HEK293 (cell line): Measurements from ENCODE around the gene GALNS.
"Not testable (repeated sequence)": the region's sequence is repeated elsewhere in the genome, so short reads cannot be mapped to it uniquely, and the experiment has no call there.

Experiments
- CTCF ChIA-PET: fragments of 350-600 bp; formaldehyde crosslinking; extraction: SDS; loops from one replicate; lab custom pipeline; 2021; ENCODE audit warnings: antibody characterized with exemption; lab: Yijun Ruan, JAX
- POLR2A ChIA-PET: fragments of 300-600 bp; formaldehyde crosslinking; extraction: SDS; loops from one replicate; lab custom pipeline; 2020; ENCODE audit warnings: antibody characterized with exemption, inconsistent platforms; lab: Yijun Ruan, JAX
- H3K27ac ChIP-seq: fragments of 200-500 bp; sonication (Bioruptor generic); 2 replicates; pipeline ENCODE4 v1.5.1; 2014; ENCODE audit warnings: low read depth, low read length, control low read depth, inconsistent platforms; ENCODE audit errors: extremely low read depth
- H3K36me3 ChIP-seq, 2 experiments: fragments of 200-500 bp in 1 of 2; sonication (Bioruptor generic) in 1 of 2; 1 replicate in 1 of 2; 2 replicates in 1 of 2; pipeline ENCODE4 v1.5.1; 2014 to 2017; ENCODE audit warnings: inconsistent platforms in 2 of 2, low read length in 2 of 2; ENCODE audit not compliant: control insufficient read depth in 2 of 2, insufficient read depth in 1 of 2
- H3K4me1 ChIP-seq: fragments of 200-500 bp; sonication (Bioruptor generic); 2 replicates; pipeline ENCODE4 v1.5.1; 2014; ENCODE audit warnings: mild to moderate bottlenecking, low read length, inconsistent platforms; ENCODE audit not compliant: control insufficient read depth, insufficient read depth
- H3K4me3 ChIP-seq: 2 replicates; pipeline ENCODE4 v1.5.1; 2011; ENCODE audit warnings: low read depth, mild to moderate bottlenecking, control low read depth, low read length, moderate library complexity
- H3K9me3 ChIP-seq: fragments of 200-500 bp; sonication (Bioruptor generic); 2 replicates; pipeline ENCODE4 v1.5.1; 2014; ENCODE audit warnings: low read depth, low read length, inconsistent platforms; ENCODE audit not compliant: control insufficient read depth, insufficient read depth
- SETDB1 ChIP-seq: IDR thresholded peaks from one replicate; pipeline ENCODE4 v1.6.1; 2017; ENCODE audit warnings: mild to moderate bottlenecking, low read length, moderate library complexity, mixed read lengths; ENCODE audit not compliant: insufficient read length
- ZFP3 ChIP-seq: fragments of 450-650 bp; formaldehyde crosslinking; IDR thresholded peaks from 2 replicates; pipeline ENCODE4 v1.5.1; 2016; ENCODE audit warnings: low read depth, missing biosample characterization, missing genetic modification characterization
- ZIC2 ChIP-seq: fragments of 450-650 bp; formaldehyde crosslinking; IDR thresholded peaks from 2 replicates; pipeline ENCODE4 v1.5.1; 2016; ENCODE audit warnings: missing biosample characterization, missing genetic modification characterization
- ZNF121 ChIP-seq: fragments of 450-650 bp; formaldehyde crosslinking; IDR thresholded peaks from 2 replicates; pipeline ENCODE4 v1.5.1; 2016; ENCODE audit warnings: missing biosample characterization, missing genetic modification characterization
- ZNF16 ChIP-seq: fragments of 450-650 bp; formaldehyde crosslinking; IDR thresholded peaks from 2 replicates; pipeline ENCODE4 v1.5.1; 2016; ENCODE audit warnings: low read depth, missing biosample characterization, missing genetic modification characterization
- ZNF24 ChIP-seq: fragments of 450-650 bp; formaldehyde crosslinking; IDR thresholded peaks from 2 replicates; pipeline ENCODE4 v1.5.1; 2016; ENCODE audit warnings: missing biosample characterization, missing genetic modification characterization
- ZNF398 ChIP-seq: fragments of 450-650 bp; formaldehyde crosslinking; IDR thresholded peaks from 2 replicates; pipeline ENCODE4 v1.5.1; 2017; ENCODE audit warnings: missing biosample characterization, missing genetic modification characterization
- ZNF48 ChIP-seq: fragments of 450-650 bp; formaldehyde crosslinking; IDR thresholded peaks from 2 replicates; pipeline ENCODE4 v1.5.1; 2016; ENCODE audit warnings: missing biosample characterization, missing genetic modification characterization
- ZNF514 ChIP-seq: fragments of 450-650 bp; formaldehyde crosslinking; IDR thresholded peaks from 2 replicates; pipeline ENCODE4 v1.5.1; 2016; ENCODE audit warnings: missing biosample characterization, missing genetic modification characterization
- ZNF530 ChIP-seq: fragments of 450-650 bp; formaldehyde crosslinking; IDR thresholded peaks from 2 replicates; pipeline ENCODE4 v1.5.1; 2016; ENCODE audit warnings: low read depth, missing biosample characterization, missing genetic modification characterization
- ZNF626 ChIP-seq: fragments of 450-650 bp; sonication (Bioruptor Pico); formaldehyde crosslinking; IDR thresholded peaks from 2 replicates; pipeline ENCODE4 v1.5.1; 2018; ENCODE audit warnings: missing biosample characterization, missing genetic modification characterization, inconsistent platforms
- ZNF707 ChIP-seq: fragments of 450-650 bp; formaldehyde crosslinking; IDR thresholded peaks from 2 replicates; pipeline ENCODE4 v1.5.1; 2016; ENCODE audit warnings: missing biosample characterization, missing genetic modification characterization
- TF ChIP-seq, protein P1 (sequence below): fragments of 450-650 bp; formaldehyde crosslinking; IDR thresholded peaks from 2 replicates; pipeline ENCODE4 v1.5.1; 2016; ENCODE audit warnings: missing biosample characterization, missing genetic modification characterization
- TF ChIP-seq, protein P2 (sequence below): fragments of 450-650 bp; formaldehyde crosslinking; IDR thresholded peaks from 2 replicates; pipeline ENCODE4 v1.5.1; 2016; ENCODE audit warnings: missing biosample characterization, missing genetic modification characterization

GALNS gene

DNA sequence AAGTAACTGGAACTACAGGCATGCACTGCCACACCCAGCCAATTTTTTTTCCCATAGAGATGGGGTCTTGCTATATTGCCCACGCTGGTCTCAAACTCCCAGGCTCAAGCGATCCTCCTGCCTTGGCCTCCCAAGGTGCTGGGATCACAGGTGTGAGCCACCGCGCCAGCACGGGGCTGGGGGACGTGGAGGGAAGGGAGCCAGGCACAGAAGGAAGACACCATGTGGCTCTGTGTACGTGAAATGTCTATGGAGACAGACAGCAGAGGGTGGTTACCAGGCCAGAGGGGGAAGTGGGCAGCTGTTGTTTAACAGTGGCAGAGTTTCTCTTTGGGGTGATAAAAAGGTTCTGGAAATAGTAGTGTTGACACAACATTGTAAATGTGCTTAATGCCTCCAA, 67.2 kb downstream of the GALNS start:
- TF ChIP-seq SETDB1 (no peak), ZNF121 (peak; percentile 98)
- peaks cover 4% of the 10 kb centered on the region; the same call in 1 of the 2 replicates for H3K4me1 ChIP-seq
- CTCF ChIA-PET = interaction anchor here (1.2 kb wide), 1 partner anchor 10 kb away, joined by 4 read pairs; no protein-coding TSS in a partner anchor
- no peaks in the 10 kb centered on the region for H3K9me3 ChIP-seq
- POLR2A ChIA-PET = no interaction called here
- H3K27ac ChIP-seq = no peak overlapping the region
- H3K36me3 ChIP-seq = no peaks in the 10 kb centered on the region
- no peak overlapping the region for H3K4me3 ChIP-seq

DNA sequence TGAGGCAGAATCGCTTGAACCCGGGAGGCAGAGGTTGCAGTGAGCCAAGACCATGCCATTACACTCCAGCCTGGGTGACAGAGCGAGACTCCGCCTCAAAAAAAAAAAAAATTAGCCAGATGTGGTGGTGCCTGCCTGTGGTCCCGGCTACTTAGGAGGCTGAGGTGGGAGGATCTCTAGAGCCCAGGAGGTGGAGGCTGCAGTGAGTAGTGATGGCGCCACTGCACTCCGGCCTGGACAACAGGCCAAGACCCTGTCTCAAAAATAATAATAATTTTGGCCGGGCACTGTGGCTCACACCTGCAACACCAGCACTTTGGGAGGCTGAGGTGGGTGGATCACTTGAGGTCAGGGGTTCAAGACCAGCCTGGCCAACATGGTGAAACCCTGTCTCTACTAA, 68.0 kb downstream of the GALNS start:
- H3K4me1 ChIP-seq, H3K36me3 ChIP-seq, H3K27ac ChIP-seq, H3K4me3 ChIP-seq, H3K9me3 ChIP-seq, POLR2A ChIA-PET: not testable (repeated sequence)
- CTCF ChIA-PET = interaction anchor here (2.3 kb wide), 1 partner anchor 45 kb away, joined by 16 read pairs; no protein-coding TSS in a partner anchor

GRCh38 chr16:88787579-88788314, 69.0 kb downstream of the GALNS start:
- Histone ChIP-seq H3K4me1 (peaks cover 7% of the 10 kb centered on the region), H3K4me3 (no peak overlapping the region), H3K36me3 (no peaks in the 10 kb centered on the region), H3K9me3 (no peaks in the 10 kb centered on the region), H3K27ac (no peak overlapping the region)
- ChIA-PET CTCF (interaction anchor here (0.6 to 2.3 kb wide), 5 partner anchors 12 to 995 kb away, joined by 3 to 16 read pairs (median 3); no protein-coding TSS in a partner anchor), POLR2A (interaction anchor here (0.7 to 1.4 kb wide), 2 partner anchors 15 to 16 kb away, joined by 3 to 4 read pairs; no protein-coding TSS in a partner anchor)
- no peak for TF ChIP-seq ZNF16
- TF ChIP-seq ZFP3 (tag by site-specific recombination) = no peak
- no peak for TF ChIP-seq ZNF24 (tag by site-specific recombination)
- TF ChIP-seq, protein P1, sequence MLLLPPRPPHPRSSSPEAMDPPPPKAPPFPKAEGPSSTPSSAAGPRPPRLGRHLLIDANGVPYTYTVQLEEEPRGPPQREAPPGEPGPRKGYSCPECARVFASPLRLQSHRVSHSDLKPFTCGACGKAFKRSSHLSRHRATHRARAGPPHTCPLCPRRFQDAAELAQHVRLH (tag by site-specific recombination) = no peak
- TF ChIP-seq ZNF398 (tag by site-specific recombination) = no peak
- TF ChIP-seq, protein P2, sequence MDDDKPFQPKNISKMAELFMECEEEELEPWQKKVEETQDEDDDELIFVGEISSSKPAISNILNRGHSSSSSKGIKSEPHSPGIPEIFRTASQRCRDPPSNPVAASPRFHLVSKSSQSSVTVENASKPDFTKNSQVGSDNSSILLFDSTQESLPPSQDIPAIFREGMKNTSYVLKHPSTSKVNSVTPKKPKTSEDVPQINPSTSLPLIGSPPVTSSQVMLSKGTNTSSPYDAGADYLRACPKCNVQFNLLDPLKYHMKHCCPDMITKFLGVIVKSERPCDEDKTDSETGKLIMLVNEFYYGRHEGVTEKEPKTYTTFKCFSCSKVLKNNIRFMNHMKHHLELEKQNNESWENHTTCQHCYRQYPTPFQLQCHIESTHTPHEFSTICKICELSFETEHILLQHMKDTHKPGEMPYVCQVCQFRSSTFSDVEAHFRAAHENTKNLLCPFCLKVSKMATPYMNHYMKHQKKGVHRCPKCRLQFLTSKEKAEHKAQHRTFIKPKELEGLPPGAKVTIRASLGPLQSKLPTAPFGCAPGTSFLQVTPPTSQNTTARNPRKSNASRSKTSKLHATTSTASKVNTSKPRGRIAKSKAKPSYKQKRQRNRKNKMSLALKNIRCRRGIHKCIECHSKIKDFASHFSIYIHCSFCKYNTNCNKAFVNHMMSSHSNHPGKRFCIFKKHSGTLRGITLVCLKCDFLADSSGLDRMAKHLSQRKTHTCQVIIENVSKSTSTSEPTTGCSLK (tag by site-specific recombination) = no peak
- TF ChIP-seq ZNF626 = no peak
- no peak for TF ChIP-seq ZNF514 (tag by site-specific recombination)
- no peak for TF ChIP-seq ZIC2 (tag by site-specific recombination)
- no peak for TF ChIP-seq ZNF707 (tag by site-specific recombination)
- TF ChIP-seq ZNF48 (tag by site-specific recombination) = no peak
- no peak for TF ChIP-seq ZNF530 (tag by site-specific recombination)
